ENCODE data around the gene RPUSD3. TPM values are rescaled to one million over a fixed set of nuclear protein-coding genes. Genes with fewer than 3 reads are reported as not detected.

Gene RPUSD3
- polyA plus RNA-seq, 2 of the 4 experiments (the other 2 are of a cell fraction) = 38.9 to 44.5 TPM

DNA sequence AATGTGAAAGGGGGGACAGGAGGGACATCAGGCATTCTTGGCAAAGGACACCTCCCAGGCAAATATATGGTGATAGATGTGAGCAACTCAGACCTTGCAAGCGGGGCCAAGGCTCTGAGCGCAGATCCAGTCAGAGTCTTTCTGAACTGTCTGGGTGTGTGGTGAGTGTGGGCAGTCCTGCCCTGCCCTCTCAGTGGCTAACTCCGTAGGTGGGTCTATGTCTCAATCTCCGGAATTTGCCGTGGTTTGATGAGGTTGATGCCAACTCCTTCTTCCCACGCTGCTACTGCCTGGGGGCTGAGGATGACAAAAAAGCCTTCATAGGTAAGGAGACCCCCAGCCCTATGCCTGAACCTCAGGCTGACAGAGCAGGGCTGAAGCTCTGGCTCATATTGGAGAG lies 26.4 kb downstream of the RPUSD3 start:
- no peak for DNase-seq (ENCODE audit: low read depth in 1 of 2, low spot score in 1 of 2)
- POLR2A ChIA-PET = no interaction called here

GRCh38 chr3:9815986-9816385 lies 27.8 kb downstream of the RPUSD3 start:
- no peak for TF ChIP-seq MAFK (IDR thresholded peaks at IDR 0.05; ENCODE audit: partially characterized antibody)
- no peak for TF ChIP-seq FOSB (CRISPR knock-in tag; IDR thresholded peaks at IDR 0.05)
- TF ChIP-seq GATA3 (IDR thresholded peaks at IDR 0.05; ENCODE audit: borderline replicate concordance) = no peak
- TF ChIP-seq NFE2L2 (conservative IDR thresholded peaks at IDR 0.05; ENCODE audit: low read length) = no peak
- TF ChIP-seq ESRRA (IDR thresholded peaks at IDR 0.05; ENCODE audit: borderline replicate concordance, low read length) = no peak
- TF ChIP-seq PHF8 (IDR thresholded peaks at IDR 0.05; ENCODE audit: borderline replicate concordance, low read depth) = no peak
- no peak for TF ChIP-seq CHD2 (IDR thresholded peaks at IDR 0.05; ENCODE audit: low read length, partially characterized antibody)
- no peak for TF ChIP-seq BHLHE40 (IDR thresholded peaks at IDR 0.05; ENCODE audit: low read depth, low read length)
- TF ChIP-seq RNF2 (IDR thresholded peaks at IDR 0.05; ENCODE audit: borderline replicate concordance, low read depth) = no peak
- TF ChIP-seq ZNF302 (CRISPR knock-in tag; IDR thresholded peaks at IDR 0.05) = no peak
- TF ChIP-seq NR3C1 (IDR thresholded peaks at IDR 0.05) = no peak
- TF ChIP-seq HOXB13 (CRISPR knock-in tag; IDR thresholded peaks at IDR 0.05; ENCODE audit: low read depth) = no peak
- no peak for TF ChIP-seq MYC (IDR thresholded peaks at IDR 0.05; ENCODE audit: borderline replicate concordance, low read length)
- TF ChIP-seq RARB (CRISPR knock-in tag; IDR thresholded peaks at IDR 0.05) = no peak
- no peak for TF ChIP-seq NPAS2 (CRISPR knock-in tag; IDR thresholded peaks at IDR 0.05; ENCODE audit: borderline replicate concordance)
- TF ChIP-seq ZSCAN20 (CRISPR knock-in tag; IDR thresholded peaks at IDR 0.05) = no peak
- no peak overlapping the region for H3K4me3 ChIP-seq
- H3K4me2 ChIP-seq = no peak overlapping the region
- DNase-seq (ENCODE audit: low read depth in 1 of 2, low spot score in 1 of 2) = no peak
- no peak for FAIRE-seq
- H3K27ac ChIP-seq = no peak overlapping the region
- POLR2A ChIA-PET = no interaction called here
- H3K9me3 ChIP-seq = no peaks in the 10 kb centered on the region
- no peak for ATAC-seq
- 93% methylated on average over 9 of the region's 9 CpGs for WGBS (ENCODE audit: missing lambda C conversion rate)
- H3K4me1 ChIP-seq = peaks cover under 1% of the 10 kb centered on the region; the same call in 2 of the 3 replicates
- CTCF ChIA-PET = interaction anchor here (0.6 to 2.9 kb wide), 2 partner anchors 11 to 40 kb away, joined by 3 to 10 read pairs; no protein-coding TSS in a partner anchor

More for the DNA sequence above, 26.4 kb downstream of the RPUSD3 start:
- Histone ChIP-seq H3K4me1 (no peaks in the 10 kb centered on the region), H3K4me2 (no peak overlapping the region), H3K9me3 (no peaks in the 10 kb centered on the region), H3K4me3 (no peak overlapping the region), H3K27ac (no peak overlapping the region)
- CTCF ChIA-PET = interaction anchor here (1.0 to 2.9 kb wide), 3 partner anchors 10 to 129 kb away, joined by 4 to 10 read pairs (median 5); no protein-coding TSS in a partner anchor
- 87% methylated on average over 6 of the region's 6 CpGs for WGBS (ENCODE audit: missing lambda C conversion rate)
- no peak for TF ChIP-seq NR3C1 (IDR thresholded peaks at IDR 0.05)
- no peak for TF ChIP-seq HEYL (CRISPR knock-in tag; IDR thresholded peaks at IDR 0.05)
- TF ChIP-seq FOSL2 (IDR thresholded peaks at IDR 0.05) = no peak
- TF ChIP-seq FOSL2 (CRISPR knock-in tag; IDR thresholded peaks at IDR 0.05) = no peak
- no peak for TF ChIP-seq ZC3H11A (IDR thresholded peaks at IDR 0.05)
- TF ChIP-seq, protein P1, sequence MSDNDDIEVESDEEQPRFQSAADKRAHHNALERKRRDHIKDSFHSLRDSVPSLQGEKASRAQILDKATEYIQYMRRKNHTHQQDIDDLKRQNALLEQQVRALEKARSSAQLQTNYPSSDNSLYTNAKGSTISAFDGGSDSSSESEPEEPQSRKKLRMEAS (IDR thresholded peaks at IDR 0.05) = no peak
- TF ChIP-seq RCOR1 (IDR thresholded peaks at IDR 0.05; ENCODE audit: low read depth, low read length) = no peak
- no peak for TF ChIP-seq CHD4 (IDR thresholded peaks at IDR 0.05; ENCODE audit: borderline replicate concordance)
- TF ChIP-seq RFX5 (IDR thresholded peaks at IDR 0.05) = no peak
- TF ChIP-seq, protein P2, sequence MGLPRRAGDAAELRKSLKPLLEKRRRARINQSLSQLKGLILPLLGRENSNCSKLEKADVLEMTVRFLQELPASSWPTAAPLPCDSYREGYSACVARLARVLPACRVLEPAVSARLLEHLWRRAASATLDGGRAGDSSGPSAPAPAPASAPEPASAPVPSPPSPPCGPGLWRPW (IDR thresholded peaks at IDR 0.05) = no peak
- TF ChIP-seq, protein P3, sequence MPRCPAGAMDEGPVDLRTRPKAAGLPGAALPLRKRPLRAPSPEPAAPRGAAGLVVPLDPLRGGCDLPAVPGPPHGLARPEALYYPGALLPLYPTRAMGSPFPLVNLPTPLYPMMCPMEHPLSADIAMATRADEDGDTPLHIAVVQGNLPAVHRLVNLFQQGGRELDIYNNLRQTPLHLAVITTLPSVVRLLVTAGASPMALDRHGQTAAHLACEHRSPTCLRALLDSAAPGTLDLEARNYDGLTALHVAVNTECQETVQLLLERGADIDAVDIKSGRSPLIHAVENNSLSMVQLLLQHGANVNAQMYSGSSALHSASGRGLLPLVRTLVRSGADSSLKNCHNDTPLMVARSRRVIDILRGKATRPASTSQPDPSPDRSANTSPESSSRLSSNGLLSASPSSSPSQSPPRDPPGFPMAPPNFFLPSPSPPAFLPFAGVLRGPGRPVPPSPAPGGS (IDR thresholded peaks at IDR 0.05) = no peak
- TF ChIP-seq ZFP36 (IDR thresholded peaks at IDR 0.05; ENCODE audit: borderline replicate concordance, partially characterized antibody) = no peak
- TF ChIP-seq JUNB (IDR thresholded peaks at IDR 0.05) = no peak
- TF ChIP-seq PHF8 (IDR thresholded peaks at IDR 0.05; ENCODE audit: borderline replicate concordance, low read depth) = no peak
- TF ChIP-seq KDM1A (IDR thresholded peaks at IDR 0.05; ENCODE audit: low read depth) = no peak
- TF ChIP-seq HOXA7 (CRISPR knock-in tag; IDR thresholded peaks at IDR 0.05) = no peak
- TF ChIP-seq MAZ (IDR thresholded peaks at IDR 0.05; ENCODE audit: borderline replicate concordance, low read depth, low read length) = no peak
- no peak for TF ChIP-seq MAFK (IDR thresholded peaks at IDR 0.05; ENCODE audit: partially characterized antibody)
- TF ChIP-seq KDM5A (IDR thresholded peaks at IDR 0.05) = no peak
- FAIRE-seq (no peak), ATAC-seq (no peak)
